Measurements from ENCODE around the gene TIMM22.

TIMM22 gene

GRCh38 chr17:1002771-1003555 lies 6.0 kb downstream of the TIMM22 start:
- DNase-seq (ENCODE audit: low spot score) = no peak

- DNase-seq (ENCODE audit: low spot score) = no peak
Observed at GRCh38 chr17:1003633-1003971, 6.7 kb downstream of the TIMM22 start.

GRCh38 chr17:1003972-1004768 lies 7.2 kb downstream of the TIMM22 start:
- no peak for DNase-seq (ENCODE audit: low spot score)

GRCh38 chr17:1004769-1005295 lies 7.9 kb downstream of the TIMM22 start:
- DNase-seq (ENCODE audit: low spot score) = no peak

- no peak for DNase-seq (ENCODE audit: low spot score)
Observed at GRCh38 chr17:1005361-1005946, 8.5 kb downstream of the TIMM22 start.

- DNase-seq (ENCODE audit: low spot score) = no peak
Observed at GRCh38 chr17:1006054-1006453, 9.1 kb downstream of the TIMM22 start.

- DNase-seq (ENCODE audit: low spot score) = no peak
Observed at GRCh38 chr17:1007310-1008007, 10.5 kb downstream of the TIMM22 start.

GRCh38 chr17:1008008-1008761 lies 11.3 kb downstream of the TIMM22 start:
- DNase-seq (ENCODE audit: low spot score) = no peak

GRCh38 chr17:1009229-1010085 lies 12.5 kb downstream of the TIMM22 start:
- no peak for DNase-seq (ENCODE audit: low spot score)

GRCh38 chr17:1010086-1010450 lies 13.1 kb downstream of the TIMM22 start:
- DNase-seq (ENCODE audit: low spot score) = no peak

GRCh38 chr17:1010586-1010985 lies 13.7 kb downstream of the TIMM22 start:
- no peak for DNase-seq (ENCODE audit: low spot score)

GRCh38 chr17:1011138-1011537 lies 14.2 kb downstream of the TIMM22 start:
- DNase-seq (ENCODE audit: low spot score) = no peak

- DNase-seq (ENCODE audit: low spot score) = no peak
Observed at GRCh38 chr17:1011760-1012735, 15.1 kb downstream of the TIMM22 start.

GRCh38 chr17:1012823-1013728 lies 16.1 kb downstream of the TIMM22 start:
- no peak for DNase-seq (ENCODE audit: low spot score)

- no peak for DNase-seq (ENCODE audit: low spot score)
Observed at GRCh38 chr17:1013729-1014090, 16.8 kb downstream of the TIMM22 start.

GRCh38 chr17:1018547-1018946 lies 21.6 kb downstream of the TIMM22 start:
- DNase-seq (ENCODE audit: low spot score) = no peak

- DNase-seq (ENCODE audit: low spot score) = no peak
Observed at GRCh38 chr17:1019451-1019850, 22.5 kb downstream of the TIMM22 start.

- DNase-seq (ENCODE audit: low spot score) = no peak
Observed at GRCh38 chr17:1021147-1021546, 24.2 kb downstream of the TIMM22 start.

Data from HuH-7 (cell line).